HepG2 (cell line): ENCODE measurements around the gene WNT9A. TPM values are rescaled to one million over a fixed set of nuclear protein-coding genes. Genes with fewer than 3 reads are reported as not detected.

Experiments used
- ATAC-seq: fragments of 200-7000 bp; cut with Tn5 transposase; 3 replicates; pipeline ENCODE4 v1.9.1; 2020; ENCODE audit warnings: mild to moderate bottlenecking, moderate library complexity
- BruUV-seq: library from RNA; stranded (reverse); fragments of 400-500 nt; replicated peaks from 2 replicates; lab custom pipeline; 2021; lab: Mats Ljungman, UMichigan
- CTCF ChIA-PET: fragments of 300-600 bp; formaldehyde crosslinking; extraction: SDS; loops from one replicate; lab custom pipeline; 2021; ENCODE audit warnings: low total read pairs, inconsistent platforms, low intra/inter-chr PET ratio; lab: Yijun Ruan, JAX
- POLR2A ChIA-PET: fragments of 350-600 bp; sonication (Branson Sonifier 250); formaldehyde crosslinking; loops from one replicate; lab custom pipeline; 2020; ENCODE audit warnings: antibody characterized with exemption, inconsistent platforms; lab: Yijun Ruan, JAX
- DNase-seq: peaks from one replicate; pipeline ENCODE4 v3.0.0-alpha.2; 2015; ENCODE audit warnings: low spot score
- FAIRE-seq: peaks from 3 replicates; lab custom pipeline; 2011; peaks lifted over from hg19 to GRCh38; lab: Jason Lieb, UNC
- H2AFZ ChIP-seq: one replicate; pipeline ENCODE4 v1.6.1; 2011; ENCODE audit warnings: low read length, inconsistent platforms
- H3K27ac ChIP-seq: fragments of 300-600 bp; 3 replicates; pipeline ENCODE4 v1.8.0; 2011; ENCODE audit warnings: mixed run types, mild to moderate bottlenecking, mixed read lengths, low read length, inconsistent platforms; ENCODE audit not compliant: insufficient read depth; ENCODE audit errors: extremely low read length
- H3K27me3 ChIP-seq, 2 experiments: fragments of 200-600 bp in 1 of 2; 2 replicates in 1 of 2; 3 replicates in 1 of 2; pipeline versions ENCODE4 v1.6.0 to v1.8.0; 2011; ENCODE audit warnings: low read length in 2 of 2, mild to moderate bottlenecking in 2 of 2, moderate library complexity in 2 of 2, inconsistent platforms in 1 of 2; ENCODE audit not compliant: insufficient read depth in 2 of 2, control insufficient read depth in 1 of 2
- H3K36me3 ChIP-seq, 2 experiments: fragments of 200-600 bp in 1 of 2; replicated peaks in 1 of 2; 2 replicates in 1 of 2; 3 replicates in 1 of 2; pipeline versions ENCODE4 v1.5.1 to v1.8.0; 2011; ENCODE audit warnings: low read length in 2 of 2, inconsistent platforms in 1 of 2; ENCODE audit not compliant: insufficient read depth in 2 of 2, control insufficient read depth in 1 of 2
- H3K4me1 ChIP-seq: 2 replicates; pipeline ENCODE4 v1.5.1; 2012; ENCODE audit warnings: low read length, inconsistent platforms; ENCODE audit not compliant: insufficient read depth
- H3K4me2 ChIP-seq: 2 replicates; pipeline ENCODE4 v1.6.0; 2011; ENCODE audit warnings: low read depth, low read length, inconsistent platforms
- H3K4me3 ChIP-seq, 3 experiments: fragments of 200-600 bp in 1 of 3; sonication (generic), shearing (Covaris generic) in 1 of 3; replicated peaks in 1 of 3; 2 replicates each; pipeline ENCODE4 v1.5.1; 2011 to 2016; ENCODE audit warnings: low read length in 3 of 3, inconsistent platforms in 2 of 3, low read depth in 2 of 3, mild to moderate bottlenecking in 2 of 3, control low read depth in 1 of 3, mixed read lengths in 1 of 3; ENCODE audit not compliant: insufficient read depth in 1 of 3
- H3K79me2 ChIP-seq: one replicate; pipeline ENCODE4 v1.6.1; 2011; ENCODE audit warnings: low read length, inconsistent platforms; ENCODE audit not compliant: insufficient read depth
- H3K9ac ChIP-seq: 2 replicates; pipeline ENCODE4 v1.6.0; 2011; ENCODE audit warnings: mild to moderate bottlenecking, low read depth, low read length, inconsistent platforms; ENCODE audit not compliant: insufficient read depth
- H3K9me3 ChIP-seq: 2 replicates; pipeline ENCODE4 v1.5.1; 2012; ENCODE audit warnings: mild to moderate bottlenecking, low read length
- H4K20me1 ChIP-seq: 2 replicates; pipeline ENCODE4 v1.6.0; 2011; ENCODE audit warnings: inconsistent platforms, mild to moderate bottlenecking, low read length, moderate library complexity; ENCODE audit not compliant: insufficient read depth
- ATF6 ChIP-seq: sonication (generic); formaldehyde crosslinking; conservative IDR thresholded peaks from 2 replicates; pipeline ENCODE4 v1.4.0; 2020; ENCODE audit warnings: missing genetic modification reagents
- CERS6 ChIP-seq: sonication (generic); formaldehyde crosslinking; IDR thresholded peaks from 2 replicates; pipeline ENCODE4 v1.5.0; 2020; ENCODE audit warnings: missing genetic modification reagents
- FOXP4 ChIP-seq: sonication (generic); formaldehyde crosslinking; IDR thresholded peaks from 2 replicates; pipeline ENCODE4 v1.4.0; 2020; ENCODE audit warnings: missing genetic modification reagents
- HMG20B ChIP-seq: conservative IDR thresholded peaks from 2 replicates; pipeline ENCODE4 v1.6.1; 2016; ENCODE audit warnings: missing genetic modification reagents, missing compliant biosample characterization
- SNAI1 ChIP-seq: sonication (generic); formaldehyde crosslinking; IDR thresholded peaks from 2 replicates; pipeline ENCODE4 v1.5.0; 2020; ENCODE audit warnings: mild to moderate bottlenecking, missing genetic modification reagents, borderline replicate concordance
- STAT5B ChIP-seq: sonication (generic); formaldehyde crosslinking; IDR thresholded peaks from 2 replicates; pipeline ENCODE4 v1.4.0; 2020; ENCODE audit warnings: missing genetic modification reagents
- ZNF235 ChIP-seq: sonication (generic); formaldehyde crosslinking; IDR thresholded peaks from 2 replicates; pipeline ENCODE4 v1.8.1; 2023; ENCODE audit warnings: mild to moderate bottlenecking, missing genetic modification reagents, borderline replicate concordance
- ZNF281 ChIP-seq: sonication (generic); formaldehyde crosslinking; IDR thresholded peaks from 2 replicates; pipeline ENCODE4 v1.4.0; 2020; ENCODE audit warnings: missing genetic modification reagents, borderline replicate concordance
- ZNF780A ChIP-seq: sonication (generic); formaldehyde crosslinking; IDR thresholded peaks from 2 replicates; pipeline ENCODE4 v1.8.0; 2022; ENCODE audit warnings: mild to moderate bottlenecking, missing genetic modification reagents, moderate library complexity
- ZSCAN12 ChIP-seq: sonication (generic); formaldehyde crosslinking; IDR thresholded peaks from 2 replicates; pipeline ENCODE4 v1.9.0; 2021; ENCODE audit warnings: mild to moderate bottlenecking, missing genetic modification reagents
- WGBS: methylation state at CpG from one replicate; pipeline ENCODE4 v1.1.6; 2017; ENCODE audit warnings: low lambda C conversion rate; 5-methylcytosine and 5-hydroxymethylcytosine counted together
- in situ Hi-C: cut with HindIII; loops from 2 replicates; pipeline ENCODE4 v1.10.0; 2017; ENCODE audit warnings: low pct_unique_long_range_greater_than_20kb; ENCODE audit not compliant: extremely low pct_ligation_motif_present
- intact Hi-C: fragments of 100-400 bp; cut with micrococcal nuclease; formaldehyde crosslinking; loops from one replicate; pipeline ENCODE4 v1.10.0; 2022; ENCODE audit not compliant: unreplicated experiment
- polyA plus RNA-seq, 8 experiments: library from polyadenylated mRNA; depleted of rRNA in 3 of 8; stranded (reverse) in 7 of 8; unstranded in 1 of 8; fragments of >200 nt; fragmentation: Illumina TruSeq in 4 of 8; extraction: Trizol in 4 of 8; gene quantifications; 2 replicates each; pipeline versions ENCODE4 v1.2.1 to v1.2.3, GENCODE V29; 2011 to 2016; ENCODE audit warnings: low read depth in 4 of 8, missing spikeins in 1 of 8, mixed read lengths in 1 of 8; ENCODE audit not compliant: insufficient read depth in 1 of 8
- total RNA-seq, 5 experiments: library from RNA; depleted of rRNA; stranded (reverse); fragments of >200 nt; fragmentation: Illumina TruSeq; extraction: Trizol; gene quantifications; 2 replicates each; pipeline ENCODE4 v1.2.3, GENCODE V29; 2016; ENCODE audit warnings: low read depth in 1 of 5

WNT9A gene
- total and polyA plus RNA-seq, 2 of the 13 experiments (the other 11 are each of a cell fraction or from before 2014, with no cell fraction given), result 0.04 TPM; not detected in 1

GRCh38 chr1:227885135-227885647, 62.5 kb downstream of the WNT9A start:
- CTCF ChIA-PET, result no interaction called here
- no peaks in the 10 kb centered on the region for H4K20me1 ChIP-seq
- H3K4me1 ChIP-seq, result no peaks in the 10 kb centered on the region
- intact Hi-C loops (no loop called here), in situ Hi-C loops (no loop called here)
- H2AFZ ChIP-seq, result no peak overlapping the region
- peaks cover 2 to 10% of the 10 kb centered on the region in 2 experiments; a peak in 3 of 5 replicates for H3K27me3 ChIP-seq
- POLR2A ChIA-PET, result no interaction called here
- H3K4me3 ChIP-seq, result no peak overlapping the region
- H3K4me2 ChIP-seq, result no peak overlapping the region
- FAIRE-seq, result no peak
- DNase-seq, result no peak
- no peaks in the 10 kb centered on the region for H3K79me2 ChIP-seq
- TF ChIP-seq ZNF780A (CRISPR knock-in tag) (no peak), FOXP4 (CRISPR knock-in tag) (no peak), SNAI1 (CRISPR knock-in tag) (no peak), HMG20B (CRISPR knock-in tag) (no peak), ZNF281 (no peak), ATF6 (CRISPR knock-in tag) (no peak), ZSCAN12 (CRISPR knock-in tag) (no peak), CERS6 (CRISPR knock-in tag) (no peak), STAT5B (CRISPR knock-in tag) (no peak), ZNF235 (CRISPR knock-in tag) (no peak)
- ATAC-seq, result no peak
- H3K9ac ChIP-seq, result no peak overlapping the region
- no peak overlapping the region for H3K27ac ChIP-seq
- BruUV-seq, result no TSS peak
- no peaks in the 10 kb centered on the region for H3K36me3 ChIP-seq
- no peaks in the 10 kb centered on the region for H3K9me3 ChIP-seq
- 33% methylated on average over 5 of the region's 8 CpGs for WGBS
